NB4 (cell line): ENCODE measurements around the gene ADCY10.

Experiments used
- MYC ChIP-seq: IDR thresholded peaks from 2 replicates; pipeline ENCODE4 v1.6.1; 2011; ENCODE audit warnings: low read depth, low read length
- POLR2A ChIP-seq: IDR thresholded peaks from 2 replicates; pipeline ENCODE4 v1.6.1; 2011; ENCODE audit warnings: mild to moderate bottlenecking; ENCODE audit not compliant: insufficient read length; ENCODE audit errors: extremely low read depth
- TF ChIP-seq, protein P1 (sequence below): IDR thresholded peaks from one replicate; pipeline ENCODE4 v1.5.1; 2012; ENCODE audit warnings: low read depth, low read length

DNA sequence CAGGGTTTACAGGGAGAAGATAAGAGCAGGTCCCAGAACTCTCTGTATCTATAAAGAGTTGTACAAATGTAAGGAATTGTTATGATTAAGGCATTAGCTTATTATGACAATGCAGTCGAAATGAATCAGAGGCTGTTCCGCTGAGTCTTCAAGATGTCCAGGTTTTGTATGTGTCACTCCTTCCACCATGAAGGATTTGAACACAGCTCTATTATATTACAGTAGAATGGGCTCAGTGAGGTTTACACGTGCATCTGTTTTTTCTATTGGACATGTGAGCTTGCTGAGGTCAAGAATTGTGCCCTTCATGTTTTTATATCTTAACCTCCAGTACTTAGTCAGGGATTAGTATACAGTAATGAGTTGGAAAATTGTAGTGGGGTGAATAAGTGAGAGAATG, 105.8 kb downstream of the ADCY10 start:
- TF ChIP-seq, protein P1, sequence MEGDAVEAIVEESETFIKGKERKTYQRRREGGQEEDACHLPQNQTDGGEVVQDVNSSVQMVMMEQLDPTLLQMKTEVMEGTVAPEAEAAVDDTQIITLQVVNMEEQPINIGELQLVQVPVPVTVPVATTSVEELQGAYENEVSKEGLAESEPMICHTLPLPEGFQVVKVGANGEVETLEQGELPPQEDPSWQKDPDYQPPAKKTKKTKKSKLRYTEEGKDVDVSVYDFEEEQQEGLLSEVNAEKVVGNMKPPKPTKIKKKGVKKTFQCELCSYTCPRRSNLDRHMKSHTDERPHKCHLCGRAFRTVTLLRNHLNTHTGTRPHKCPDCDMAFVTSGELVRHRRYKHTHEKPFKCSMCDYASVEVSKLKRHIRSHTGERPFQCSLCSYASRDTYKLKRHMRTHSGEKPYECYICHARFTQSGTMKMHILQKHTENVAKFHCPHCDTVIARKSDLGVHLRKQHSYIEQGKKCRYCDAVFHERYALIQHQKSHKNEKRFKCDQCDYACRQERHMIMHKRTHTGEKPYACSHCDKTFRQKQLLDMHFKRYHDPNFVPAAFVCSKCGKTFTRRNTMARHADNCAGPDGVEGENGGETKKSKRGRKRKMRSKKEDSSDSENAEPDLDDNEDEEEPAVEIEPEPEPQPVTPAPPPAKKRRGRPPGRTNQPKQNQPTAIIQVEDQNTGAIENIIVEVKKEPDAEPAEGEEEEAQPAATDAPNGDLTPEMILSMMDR: no peak
- TF ChIP-seq POLR2A (no peak), MYC (no peak)
